ENCODE measurements around the gene AXIN1. TPM values are rescaled to one million over a fixed set of nuclear protein-coding genes. Genes with fewer than 3 reads are reported as not detected.

AXIN1 gene
- total RNA-seq, 1 donor from 2014 or later: 13.6 TPM

DNA sequence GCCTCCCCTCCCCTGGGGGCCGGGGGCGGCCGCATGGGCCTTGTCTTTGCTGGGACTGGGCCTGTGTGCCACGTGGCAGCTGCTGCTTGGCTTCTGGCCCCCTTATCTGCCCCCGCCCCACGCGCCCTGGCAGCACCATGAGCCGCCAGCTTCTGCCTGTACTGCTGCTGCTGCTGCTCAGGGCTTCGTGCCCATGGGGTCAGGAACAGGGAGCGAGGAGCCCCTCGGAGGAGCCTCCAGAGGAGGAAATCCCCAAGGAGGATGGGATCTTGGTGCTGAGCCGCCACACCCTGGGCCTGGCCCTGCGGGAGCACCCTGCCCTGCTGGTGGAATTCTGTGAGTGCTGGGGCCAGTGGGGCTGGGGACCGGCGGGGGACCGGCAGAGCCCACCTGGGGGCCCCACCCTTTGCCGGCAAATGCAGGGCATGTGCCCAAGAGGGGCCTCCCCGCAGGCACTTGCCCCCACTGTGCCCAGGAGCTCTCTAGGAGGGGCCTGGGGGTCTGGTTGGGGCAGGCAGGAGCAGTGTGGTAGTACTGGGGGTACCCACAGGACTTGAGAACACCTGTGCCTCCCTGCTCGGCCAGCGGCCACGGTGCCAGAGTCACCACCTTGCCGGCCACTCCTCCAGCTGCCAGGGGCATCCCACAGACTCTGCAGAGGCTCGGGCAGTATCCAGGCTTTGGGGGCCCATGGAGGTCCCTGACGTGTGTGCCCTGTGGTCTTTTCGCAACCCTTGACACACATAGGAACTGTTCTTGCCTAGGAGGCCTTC is 69.3 kb downstream of the AXIN1 start, which contains the start of gene PDIA2:
TSS of gene PDIA2 (plus strand) at position 132 of the 773 bp plus-strand sequence. CDS start at position 138, 6 bp downstream.
- DNase-seq (ENCODE audit: low read depth in 2 of 2): no peak

DNA sequence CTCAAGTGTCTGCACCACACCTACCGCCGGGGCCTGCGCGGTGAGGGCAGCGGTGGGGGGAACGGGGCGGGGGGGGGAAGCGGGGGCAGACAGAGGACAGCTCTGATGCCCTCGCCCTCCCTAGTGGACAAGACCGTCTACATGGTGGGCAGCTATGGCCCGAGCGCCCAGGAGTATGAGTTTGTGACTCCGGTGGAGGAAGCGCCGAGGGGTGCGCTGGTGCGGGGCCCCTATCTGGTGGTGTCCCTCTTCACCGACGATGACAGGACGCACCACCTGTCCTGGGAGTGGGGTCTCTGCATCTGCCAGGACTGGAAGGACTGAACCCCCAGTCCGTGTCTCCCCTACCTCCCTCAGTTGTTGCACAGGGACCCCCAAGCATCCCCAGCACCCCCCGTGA is 70.0 kb downstream of the AXIN1 start:
- no peak for DNase-seq (ENCODE audit: low read depth in 2 of 2)

DNA sequence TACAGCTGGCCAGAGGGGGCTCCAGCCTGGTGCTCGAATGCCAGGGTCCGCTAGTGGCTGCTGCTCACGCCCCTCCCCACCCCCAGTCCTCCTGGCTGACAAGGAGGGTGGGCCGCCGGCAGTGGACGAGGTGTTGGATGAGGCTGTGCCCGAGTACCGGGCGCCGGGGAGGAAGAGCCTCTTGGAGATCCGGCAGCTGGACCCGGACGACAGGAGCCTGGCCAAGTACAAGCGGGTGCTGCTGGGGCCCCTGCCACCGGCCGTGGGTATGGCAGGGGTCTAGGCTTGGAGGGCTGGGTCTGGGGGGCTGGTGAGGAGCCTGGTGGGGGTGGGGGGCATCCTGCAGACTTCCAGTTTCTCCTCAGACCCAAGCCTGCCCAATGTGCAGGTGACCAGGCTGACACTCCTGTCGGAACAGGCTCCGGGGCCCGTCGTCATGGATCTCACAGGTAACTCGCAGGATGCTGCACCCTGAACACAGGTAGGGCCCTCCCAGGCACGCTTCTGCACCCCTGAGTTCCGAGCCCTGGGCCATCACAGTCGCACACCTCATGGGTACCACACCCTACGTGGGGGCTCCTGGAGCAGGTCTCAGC is 70.8 kb downstream of the AXIN1 start:
- DNase-seq (ENCODE audit: low read depth in 2 of 2): no peak

DNA sequence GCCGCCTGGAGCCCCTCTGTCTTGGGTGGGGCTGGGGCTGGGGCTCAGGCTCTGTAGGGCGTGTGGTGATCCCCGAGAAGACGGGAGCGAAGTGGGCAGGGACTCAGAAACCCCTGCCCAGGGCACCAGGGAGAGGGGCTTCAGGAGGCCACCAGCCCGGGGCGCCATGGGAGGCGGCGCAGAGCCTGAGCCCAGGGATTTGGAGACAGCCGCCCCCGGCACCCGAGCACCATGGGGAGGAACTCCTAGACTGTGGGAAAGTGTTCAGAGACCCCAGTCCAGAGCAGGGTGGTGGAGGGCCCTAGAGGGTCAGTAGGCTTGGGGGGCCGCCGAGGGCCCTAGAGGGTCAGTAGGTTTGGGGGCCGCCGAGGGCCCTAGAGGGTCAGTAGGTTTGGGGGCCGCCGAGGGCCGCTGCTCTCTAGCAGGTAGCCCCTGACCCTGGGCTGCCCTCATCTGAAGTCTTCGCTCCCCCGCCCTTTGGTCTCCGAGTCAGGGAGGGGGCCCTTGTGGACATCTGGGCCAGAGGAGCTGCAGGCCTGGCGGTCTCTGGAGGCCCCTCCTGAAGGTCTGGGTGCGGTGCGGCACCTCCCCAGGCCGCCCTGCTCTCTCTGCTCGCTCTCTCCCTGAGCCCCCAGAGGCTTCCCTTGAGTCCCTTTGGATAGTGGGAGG is 71.4 kb downstream of the AXIN1 start:
- DNase-seq (ENCODE audit: low read depth in 2 of 2): no peak

DNA sequence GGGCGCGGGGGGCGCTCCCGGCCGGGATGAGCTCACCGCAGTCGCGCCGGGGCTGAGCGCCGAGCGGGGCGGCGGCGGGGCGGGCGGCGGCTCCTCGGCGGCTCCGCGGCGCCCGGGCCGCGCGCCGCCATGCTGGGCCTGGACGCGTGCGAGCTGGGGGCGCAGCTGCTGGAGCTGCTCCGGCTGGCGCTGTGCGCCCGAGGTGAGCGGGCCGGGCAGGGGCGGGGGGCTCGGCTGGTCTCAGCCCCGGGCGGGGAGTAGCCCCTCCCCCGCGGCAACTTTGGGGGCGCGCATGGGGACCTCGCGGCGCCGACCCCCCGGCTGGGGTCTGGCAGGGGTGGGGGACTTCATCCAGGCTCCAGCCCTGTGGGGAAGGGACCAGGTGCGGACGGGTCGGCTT is 72.0 kb downstream of the AXIN1 start, which contains the start of gene ARHGDIG:
TSS of gene ARHGDIG (plus strand) at position 40 of the 400 bp plus-strand sequence. CDS start at position 130, 90 bp downstream.
- no peak for DNase-seq (ENCODE audit: low read depth in 2 of 2)

DNA sequence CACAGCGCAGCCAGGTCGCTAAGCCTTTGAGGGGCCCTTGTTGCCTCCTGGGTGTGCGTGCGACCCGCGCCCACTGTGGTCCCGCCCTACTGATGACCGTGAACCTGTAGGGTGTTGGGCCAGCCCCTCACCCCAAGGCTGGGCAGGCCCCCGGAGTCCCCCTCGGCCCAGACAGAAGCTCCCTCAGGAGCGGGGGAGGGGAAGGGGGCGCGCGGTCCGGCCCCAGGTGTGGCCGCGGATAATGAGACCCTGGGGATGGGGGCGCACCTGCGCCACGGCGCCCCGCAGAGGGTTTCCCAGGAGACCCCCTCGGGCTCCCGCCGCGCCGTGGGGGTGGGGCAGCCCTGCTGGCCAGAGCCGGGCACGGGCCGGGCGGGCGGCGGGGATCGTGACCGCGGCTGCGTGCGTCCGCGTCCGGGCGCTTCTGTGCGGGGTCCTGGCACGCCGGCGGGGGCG is 72.5 kb downstream of the AXIN1 start:
- no peak for DNase-seq (ENCODE audit: low read depth in 2 of 2)

DNA sequence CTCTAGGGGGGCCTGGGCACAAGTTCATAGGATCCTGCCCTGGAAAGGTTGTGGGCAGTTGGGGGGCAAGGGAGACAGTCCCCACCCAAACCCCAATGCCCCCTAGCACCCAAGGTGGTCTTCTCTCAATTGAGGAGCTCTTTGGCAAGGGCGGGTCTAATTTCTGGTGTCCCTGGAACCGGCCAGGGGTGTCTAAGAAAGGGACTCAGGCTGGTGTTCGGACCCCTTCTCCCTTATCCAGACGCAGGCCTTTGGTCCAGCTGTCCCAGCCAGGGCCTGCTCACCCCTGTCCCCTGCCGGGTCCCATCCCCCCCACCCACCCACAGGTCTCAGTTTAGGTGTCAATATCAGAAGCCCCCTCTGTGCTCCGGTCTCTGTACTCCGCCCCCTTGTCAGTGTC is 73.0 kb downstream of the AXIN1 start:
- no peak for DNase-seq (ENCODE audit: low read depth in 2 of 2)

DNA sequence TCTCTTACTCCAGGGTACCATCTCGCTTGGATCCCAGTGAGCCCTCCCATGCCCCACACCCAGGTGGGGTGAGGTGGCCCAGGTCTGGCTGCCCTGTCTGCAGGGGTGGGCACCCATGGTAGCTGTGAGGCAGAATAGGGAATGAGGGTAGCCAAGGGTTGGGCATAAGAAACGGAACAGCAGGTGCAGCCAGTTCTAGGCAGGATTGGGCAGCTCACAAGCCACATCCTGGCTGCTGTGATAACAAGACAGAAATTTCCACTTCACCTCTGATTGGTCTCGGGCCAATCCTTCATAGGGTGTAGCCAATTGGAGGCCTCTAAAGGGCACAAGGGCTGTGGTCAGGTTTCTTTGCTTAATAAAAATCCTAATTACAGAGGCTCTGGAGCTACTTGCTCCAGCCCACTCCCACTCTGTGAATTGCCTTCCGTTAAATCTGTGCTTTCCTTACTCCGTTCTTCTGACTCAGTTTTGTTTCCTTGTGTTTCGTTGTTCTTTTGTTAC is 73.6 kb downstream of the AXIN1 start:
- DNase-seq (ENCODE audit: low read depth in 2 of 2): peak; percentile 12 to 39

DNA sequence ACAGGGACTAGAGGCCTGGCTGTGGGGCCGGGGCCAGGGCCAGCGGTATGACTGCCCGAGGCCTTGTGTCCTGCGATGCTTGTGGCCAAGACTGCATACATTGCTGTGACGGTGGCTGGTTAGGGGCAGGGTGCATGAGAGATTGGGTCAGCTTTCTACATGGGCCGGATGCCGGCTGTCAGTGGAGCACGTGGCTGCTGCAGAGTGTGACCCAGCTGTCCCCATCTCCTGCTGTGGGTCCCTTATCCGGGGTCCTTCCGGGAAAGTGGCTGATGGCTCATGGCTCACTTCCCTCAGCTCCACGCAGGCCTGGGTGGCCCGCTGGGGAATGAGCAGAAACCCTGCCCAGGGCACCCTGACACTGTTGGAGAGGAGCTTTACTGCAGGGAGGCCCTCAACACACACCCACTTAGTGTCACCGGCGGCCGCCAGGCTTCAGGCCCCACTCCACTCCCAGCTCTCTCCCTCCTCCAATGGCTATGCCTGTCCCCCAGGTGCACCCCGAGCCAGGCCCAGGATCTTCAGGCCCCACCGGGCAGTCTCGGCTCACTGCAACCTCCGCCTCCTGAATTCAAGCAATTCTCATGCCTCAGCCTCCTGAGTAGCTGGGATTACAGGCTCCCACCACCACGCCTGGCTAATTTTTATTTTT is 76.0 kb downstream of the AXIN1 start:
- no peak for DNase-seq (ENCODE audit: low read depth in 2 of 2)

DNA sequence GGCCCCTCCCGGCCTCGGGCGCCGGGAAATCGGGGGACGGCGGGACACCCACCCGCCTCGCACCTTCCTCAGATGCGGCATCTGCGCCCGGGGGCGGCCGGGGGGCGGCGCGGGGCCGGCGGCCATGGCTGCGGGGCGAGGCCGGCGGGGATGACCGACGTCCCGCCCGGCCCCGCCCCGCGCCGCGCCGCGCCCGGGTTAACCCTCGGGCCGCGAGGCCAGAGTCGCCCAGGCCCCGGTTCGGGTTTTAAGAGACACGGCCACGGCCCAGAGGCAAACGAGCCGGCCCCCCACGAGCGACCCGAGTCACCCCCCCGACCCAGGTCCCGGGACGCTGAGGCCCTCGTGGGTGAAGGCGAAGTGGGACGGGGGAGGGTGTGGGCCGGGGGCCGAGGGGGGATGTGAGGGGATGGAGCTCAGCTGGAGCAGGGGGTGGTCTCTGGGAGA is 76.7 kb downstream of the AXIN1 start, which contains the start of gene RGS11:
TSS of gene RGS11 (minus strand) at position 159 of the 447 bp plus-strand sequence. CDS start at position 126, 33 bp downstream.
- no peak for DNase-seq (ENCODE audit: low read depth in 2 of 2)

DNA sequence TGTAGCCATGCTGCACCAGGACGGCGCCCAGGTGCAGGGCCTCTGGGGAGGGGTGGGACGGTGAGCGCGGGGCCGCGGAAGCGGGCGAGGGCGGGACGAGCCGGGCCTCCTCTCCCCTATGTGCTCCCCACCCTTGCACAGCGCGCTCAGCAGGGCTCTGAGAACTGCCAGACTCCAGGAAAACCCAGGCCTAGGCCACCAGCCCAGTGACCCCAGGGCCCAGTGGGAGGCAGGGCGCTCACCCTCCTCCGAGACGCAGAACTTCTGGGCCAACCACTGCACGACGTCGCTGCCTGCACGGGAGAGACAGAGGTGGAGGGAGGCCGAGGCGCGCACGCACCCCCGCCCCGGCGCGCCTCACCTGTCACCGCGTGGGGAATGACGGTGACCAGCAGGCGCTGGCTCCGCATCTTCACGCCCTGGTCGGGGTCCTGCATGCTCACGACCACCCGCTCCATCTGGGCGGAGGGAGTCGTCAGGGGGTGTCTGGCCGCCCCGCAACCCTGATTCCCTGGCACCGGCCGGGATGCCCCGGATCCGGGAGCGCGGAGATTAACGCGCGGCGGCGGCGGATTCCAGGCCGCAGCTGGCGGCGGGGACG is 77.4 kb downstream of the AXIN1 start:
- DNase-seq (ENCODE audit: low read depth in 2 of 2): no peak

DNA sequence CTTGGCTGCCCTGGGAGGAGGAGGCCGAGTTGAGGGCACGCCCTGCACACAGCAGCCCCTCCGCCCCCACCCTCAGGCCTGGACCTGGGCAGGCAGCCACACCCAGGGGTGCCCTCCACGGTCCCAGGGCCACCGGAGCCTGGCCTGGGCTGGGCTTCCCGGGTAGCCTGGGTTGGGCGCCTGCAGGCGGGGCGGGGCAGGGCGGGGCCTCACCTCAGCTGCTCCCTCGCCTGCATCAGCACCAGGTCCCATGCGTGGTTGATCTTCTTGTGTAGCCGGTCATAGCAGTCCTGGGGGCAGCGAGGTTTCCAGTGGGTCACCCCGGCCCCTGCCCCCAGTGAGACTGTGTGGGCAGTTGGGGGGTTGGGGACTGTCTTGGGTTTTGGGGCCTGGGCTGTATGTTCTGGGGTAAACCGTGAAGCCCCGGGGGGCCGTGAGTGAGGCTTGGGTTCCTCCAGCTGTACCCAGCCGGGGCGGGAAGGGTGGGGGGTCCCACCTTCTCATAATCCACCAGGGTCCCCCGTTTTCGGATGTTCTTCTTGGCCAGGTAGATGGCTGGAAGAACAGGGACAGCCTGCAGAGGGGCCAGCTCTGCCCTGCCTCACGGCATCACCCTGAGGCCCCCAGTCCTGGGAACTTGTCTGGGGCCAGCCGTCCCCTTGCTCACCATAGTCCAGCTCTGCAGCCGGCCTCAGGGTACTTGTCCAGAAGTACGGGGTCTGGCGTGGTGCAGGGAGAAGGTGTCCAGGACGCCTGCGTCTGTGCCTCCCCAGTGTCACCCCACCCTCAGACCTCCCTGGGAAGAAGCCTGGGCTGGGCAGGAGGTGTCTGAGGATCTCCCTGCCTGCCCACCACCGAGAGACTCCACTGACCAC is 78.7 kb downstream of the AXIN1 start:
- DNase-seq (ENCODE audit: low read depth in 2 of 2): no peak

DNA sequence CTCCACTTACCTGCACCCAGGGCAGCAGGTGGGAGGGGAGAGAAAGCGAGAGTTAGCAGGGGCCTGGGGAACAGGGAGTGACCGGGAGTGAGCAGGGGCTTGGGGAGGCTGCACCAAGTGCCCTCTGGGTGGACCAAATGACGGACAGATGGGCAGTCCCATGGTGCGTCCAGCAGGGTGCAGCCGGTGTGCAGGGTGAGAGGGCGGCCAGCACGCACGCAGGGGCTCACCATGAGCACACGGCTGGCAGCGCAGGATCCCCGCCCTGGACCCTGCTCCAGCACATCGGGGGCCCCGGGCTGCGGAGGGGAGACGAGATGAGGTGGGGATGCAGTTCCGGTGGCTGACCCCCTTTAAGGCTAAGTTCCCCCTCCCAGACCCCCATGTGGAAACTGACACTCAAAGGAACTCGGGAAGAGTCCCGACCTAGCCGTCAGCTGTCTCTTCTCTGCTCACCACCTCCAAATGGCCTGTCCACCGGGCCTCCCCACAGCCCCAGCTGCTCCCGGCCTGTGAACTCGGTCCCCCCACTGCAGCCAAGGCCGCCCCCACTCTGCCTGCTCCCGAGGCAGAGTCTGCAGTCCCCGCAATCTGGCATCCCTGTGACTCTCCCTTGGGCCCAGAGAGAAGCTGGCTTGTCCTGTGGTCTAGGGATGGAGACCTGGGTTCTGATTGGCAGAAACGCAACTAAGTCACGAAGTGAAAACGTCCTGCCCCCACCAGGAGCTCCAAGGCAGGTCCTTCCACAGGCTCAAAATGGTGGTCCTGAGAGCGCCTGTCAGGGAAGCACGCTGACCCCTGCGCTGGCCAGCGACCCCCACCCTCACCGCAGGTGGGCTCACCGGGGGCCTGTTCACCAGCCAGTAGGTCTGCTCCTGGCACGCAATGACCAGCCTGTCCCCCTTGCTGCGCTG is 79.6 kb downstream of the AXIN1 start:
- DNase-seq (ENCODE audit: low read depth in 2 of 2): no peak

DNA sequence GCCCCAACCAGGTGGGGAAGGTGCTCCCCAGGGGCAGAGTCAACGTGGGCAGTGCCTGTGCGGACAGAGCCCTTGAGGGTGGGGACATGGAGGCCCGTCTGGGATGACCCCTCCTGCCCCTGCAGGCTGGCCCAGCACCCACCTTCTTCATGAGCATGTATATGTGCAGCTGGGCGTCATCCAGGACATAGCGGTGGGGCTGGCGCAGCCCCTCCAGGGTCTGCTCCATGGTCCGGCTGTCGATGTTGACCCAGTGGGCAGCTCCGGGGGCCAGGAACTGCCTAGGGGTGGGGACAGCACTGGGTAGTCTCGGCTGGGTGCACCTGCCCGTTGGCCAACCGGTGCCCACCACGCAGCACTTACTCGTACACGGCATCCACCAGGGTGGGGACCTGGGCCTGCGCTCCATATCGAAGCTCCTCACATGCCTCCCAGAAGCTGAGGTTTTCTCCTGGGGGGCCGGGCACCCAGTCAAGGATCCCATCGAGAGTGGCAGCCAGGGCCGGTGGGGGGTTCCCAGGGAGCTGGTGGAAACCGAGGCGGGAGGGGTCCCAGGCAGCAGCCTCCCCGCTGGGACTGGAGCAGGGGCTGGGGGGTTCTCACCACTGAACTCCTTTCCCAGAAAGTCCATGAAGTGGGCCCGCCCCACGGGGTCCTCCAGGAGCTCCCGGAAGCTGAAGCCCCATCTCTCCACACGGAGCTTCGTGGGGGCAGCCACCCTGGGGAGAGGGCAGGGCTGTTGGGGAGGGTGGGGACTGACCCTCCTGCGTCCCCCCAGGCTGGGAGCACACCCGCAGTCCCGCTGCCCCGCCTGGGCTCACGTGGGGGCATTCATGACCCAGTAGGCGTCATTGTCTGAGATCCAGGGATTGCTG is 81.9 kb downstream of the AXIN1 start:
- no peak for DNase-seq (ENCODE audit: low read depth in 2 of 2)

DNA sequence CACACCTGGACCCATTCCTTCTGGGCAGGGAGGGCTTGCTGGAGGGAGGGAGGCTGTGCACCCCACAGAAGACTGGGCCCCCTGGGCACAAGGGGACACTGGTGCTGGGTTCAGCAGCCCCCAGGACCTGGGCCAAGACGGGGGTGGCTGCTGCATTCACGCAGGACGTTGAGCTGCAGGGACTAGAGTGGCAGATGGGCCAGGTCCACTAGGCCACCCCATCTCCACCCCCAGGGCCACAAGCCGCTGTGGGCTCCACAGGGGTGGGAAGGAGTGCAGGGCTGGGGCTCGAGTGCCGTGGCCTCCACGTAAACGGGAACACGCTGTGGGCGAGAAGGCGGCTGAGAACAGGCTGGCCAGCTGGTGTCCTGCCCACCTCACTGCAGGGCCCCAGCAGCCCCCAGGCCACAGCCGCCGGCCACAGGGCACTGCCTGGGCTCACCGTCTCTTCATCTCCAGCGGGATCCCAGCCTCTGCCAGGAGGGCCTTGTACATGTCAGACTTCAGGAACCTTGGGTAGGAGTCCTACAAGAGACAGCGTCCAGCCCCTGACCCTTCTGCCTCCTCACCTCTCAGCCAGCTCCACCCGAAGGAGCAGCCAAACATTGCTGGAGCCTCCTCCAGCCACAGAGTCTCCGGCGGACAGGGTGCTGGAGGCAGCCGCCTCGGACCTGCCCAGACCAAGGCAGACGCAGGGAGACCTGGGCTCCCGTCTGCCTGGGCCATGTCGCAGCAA is 83.3 kb downstream of the AXIN1 start:
- DNase-seq (ENCODE audit: low read depth in 2 of 2): no peak

DNA sequence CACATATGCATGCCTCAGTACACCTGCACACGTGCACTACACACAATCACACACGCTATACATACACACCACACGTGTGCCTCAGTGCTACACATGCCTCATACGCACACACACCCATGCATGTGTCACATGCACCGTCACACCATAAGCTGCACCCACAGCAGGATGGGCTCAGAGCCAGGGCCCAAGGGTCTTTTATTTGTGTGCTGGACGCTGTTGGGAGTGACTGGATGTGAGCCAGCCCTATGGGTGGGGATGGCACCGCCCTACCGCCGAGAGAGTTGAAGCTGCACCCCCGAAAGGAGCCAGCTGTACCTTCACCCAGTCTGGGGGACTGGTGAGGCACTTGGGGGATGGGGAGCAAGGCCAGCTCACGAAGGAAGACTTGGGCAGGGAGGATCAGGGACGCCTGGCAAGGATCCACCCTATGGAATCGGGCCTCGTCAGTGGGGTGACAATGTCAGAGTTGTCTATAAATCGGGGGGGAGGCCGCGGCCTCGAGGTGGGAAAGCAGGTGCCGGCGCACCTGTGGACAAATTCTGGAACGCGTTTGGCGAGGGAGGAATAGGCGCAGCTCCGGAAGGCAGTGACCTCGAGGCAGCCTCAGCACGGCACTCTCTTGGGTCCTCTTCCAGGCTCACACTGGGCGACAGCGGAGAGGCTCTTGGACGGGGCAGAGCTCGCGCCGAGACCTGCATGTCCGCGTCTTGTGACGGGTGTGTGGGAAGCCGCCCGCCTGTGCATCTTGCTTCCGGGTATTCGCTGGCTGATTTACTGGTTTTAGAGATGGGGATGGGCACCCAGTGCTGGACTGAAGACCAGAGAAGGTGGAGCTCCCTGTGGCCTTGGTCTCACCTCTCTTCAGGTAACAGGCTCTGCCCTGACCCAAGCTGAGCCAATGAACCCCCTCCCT is 84.1 kb downstream of the AXIN1 start:
- DNase-seq (ENCODE audit: low read depth in 2 of 2): no peak

Data from dermis microvascular lymphatic vessel endothelial cell (primary cell).